ENCODE results near the gene LYRM4. TPM values are rescaled to one million over a fixed set of nuclear protein-coding genes. Genes with fewer than 3 reads are reported as not detected.

Gene LYRM4
- total and polyA plus RNA-seq, 9 of the 15 experiments (the other 6 are each of a cell fraction or from before 2014, with no cell fraction given): 24.2 to 69.4 (median 41.8) TPM

GRCh38 chr6:5116243-5116991, 144.3 kb downstream of the LYRM4 start (continued):
- TF ChIP-seq ZNF696 (CRISPR knock-in tag; conservative IDR thresholded peaks at IDR 0.05): no peak
- TF ChIP-seq ZNF699 (CRISPR knock-in tag; IDR thresholded peaks at IDR 0.05; ENCODE audit: insufficient replicate concordance): no peak
- TF ChIP-seq KAT7 (CRISPR knock-in tag; IDR thresholded peaks at IDR 0.05; ENCODE audit: borderline replicate concordance): no peak
- no peak for TF ChIP-seq KHSRP (IDR thresholded peaks at IDR 0.05)
- no peak for TF ChIP-seq TBP (optimal IDR thresholded peaks at IDR 0.05; ENCODE audit: low read depth, low read length)
- no peak for TF ChIP-seq CBFA2T2 (conservative IDR thresholded peaks at IDR 0.05)

DNA sequence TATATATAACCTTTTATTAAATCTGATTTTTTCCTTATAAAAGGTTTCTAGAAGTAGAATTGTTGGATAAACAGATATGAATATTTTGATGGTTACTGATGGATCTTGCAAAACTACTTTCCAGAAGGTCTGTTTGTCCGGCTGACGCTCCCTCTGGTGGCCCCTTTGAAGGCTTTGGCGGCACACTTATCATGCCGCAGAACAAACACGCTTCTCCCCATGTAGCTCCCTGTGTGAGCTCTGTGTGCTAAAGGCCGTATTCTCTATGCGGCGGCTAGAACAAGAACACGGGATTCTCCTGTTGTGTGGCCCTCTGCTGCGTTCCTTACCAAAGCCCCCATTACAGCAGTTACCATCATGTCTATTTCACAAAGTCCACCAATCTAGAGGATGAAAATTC, 145.6 kb downstream of the LYRM4 start:
- ChIA-PET POLR2A (no interaction called here), CTCF (ENCODE audit: low intra/inter-chr PET ratio) (no interaction called here)
- Histone ChIP-seq H3K9me3 (replicated peaks; ENCODE audit: control insufficient read depth, insufficient read depth, low read depth, low read length) (no peaks in the 10 kb centered on the region), H3K27ac (ENCODE audit: extremely low read depth, low read depth, low read length) (no peak overlapping the region), H3K36me3 (ENCODE audit: control insufficient read depth, insufficient read depth, low read length) (peaks cover 4% of the 10 kb centered on the region; the same call in 2 of the 3 replicates), H3K79me2 (ENCODE audit: control insufficient read depth, insufficient read depth, low read length) (no peaks in the 10 kb centered on the region), H4K20me1 (replicated peaks; ENCODE audit: control insufficient read depth, insufficient read depth, low read length) (peaks cover 14% of the 10 kb centered on the region), H3K9ac (ENCODE audit: insufficient read depth in 1 of 2, low read depth in 2 of 2, low read length in 2 of 2) (no peak overlapping the region), H3K4me1 (replicated peaks in 1 of 2; ENCODE audit: control insufficient read depth in 2 of 2, insufficient read depth in 2 of 2, low read length in 2 of 2) (peaks cover 0 to 2% of the 10 kb centered on the region in 2 experiments; a peak in 2 of 5 replicates), H3K9me1 (ENCODE audit: control insufficient read depth, insufficient read depth, low read length) (no peaks in the 10 kb centered on the region), H3K4me3 (no peak overlapping the region), H3K4me2 (ENCODE audit: insufficient read depth, low read length) (no peak overlapping the region), H3K27me3 (ENCODE audit: control insufficient read depth in 2 of 2, insufficient read depth in 2 of 2, low read length in 2 of 2) (no peaks in the 10 kb centered on the region), H2AFZ (ENCODE audit: low read depth, low read length) (no peak overlapping the region)
- peak in 1 of 4 experiments; percentile 21 for DNase-seq (ENCODE audit: extremely low read depth in 1 of 4, low spot score in 3 of 4)
- peak; percentile 47; the same call in 1 of the 3 replicates for ATAC-seq
- no TSS peak for BruUV-seq (replicated peaks)
- TF ChIP-seq, protein P1, sequence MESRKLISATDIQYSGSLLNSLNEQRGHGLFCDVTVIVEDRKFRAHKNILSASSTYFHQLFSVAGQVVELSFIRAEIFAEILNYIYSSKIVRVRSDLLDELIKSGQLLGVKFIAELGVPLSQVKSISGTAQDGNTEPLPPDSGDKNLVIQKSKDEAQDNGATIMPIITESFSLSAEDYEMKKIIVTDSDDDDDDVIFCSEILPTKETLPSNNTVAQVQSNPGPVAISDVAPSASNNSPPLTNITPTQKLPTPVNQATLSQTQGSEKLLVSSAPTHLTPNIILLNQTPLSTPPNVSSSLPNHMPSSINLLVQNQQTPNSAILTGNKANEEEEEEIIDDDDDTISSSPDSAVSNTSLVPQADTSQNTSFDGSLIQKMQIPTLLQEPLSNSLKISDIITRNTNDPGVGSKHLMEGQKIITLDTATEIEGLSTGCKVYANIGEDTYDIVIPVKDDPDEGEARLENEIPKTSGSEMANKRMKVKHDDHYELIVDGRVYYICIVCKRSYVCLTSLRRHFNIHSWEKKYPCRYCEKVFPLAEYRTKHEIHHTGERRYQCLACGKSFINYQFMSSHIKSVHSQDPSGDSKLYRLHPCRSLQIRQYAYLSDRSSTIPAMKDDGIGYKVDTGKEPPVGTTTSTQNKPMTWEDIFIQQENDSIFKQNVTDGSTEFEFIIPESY (CRISPR knock-in tag; IDR thresholded peaks at IDR 0.05): peak; percentile 86
- TF ChIP-seq CTCF (IDR thresholded peaks at IDR 0.05 in 2 of 3, conservative IDR thresholded peaks at IDR 0.05 in 1 of 3; ENCODE audit: insufficient read depth in 2 of 3, low read depth in 1 of 3, low read length in 3 of 3) (peak; percentile 25 to 32 (median 28); a peak in 2 of 6 replicates), MTA2 (IDR thresholded peaks at IDR 0.05; ENCODE audit: low read depth) (no peak)
- in situ Hi-C loops (cut with MboI): no loop called here
- FAIRE-seq: peak; percentile 23
- WGBS (ENCODE audit: insufficient coverage, low coverage, missing lambda C conversion rate): 77% methylated on average over 10 of the region's 10 CpGs
- intact Hi-C loops (cut with micrococcal nuclease): no loop called here

All from K562 (cell line).